C4-2B (cell line): ENCODE results near the gene KLK15.
"Not testable (repeated sequence)": the region's sequence is repeated elsewhere in the genome, so short reads cannot be mapped to it uniquely, and the experiment has no call there.

ENCODE experiments used
- H3K27ac ChIP-seq: fragments of 450-650 bp; 2 replicates; pipeline ENCODE4 v1.5.1; 2017
- CTCF ChIP-seq: fragments of 450-650 bp; conservative IDR thresholded peaks from 2 replicates; pipeline ENCODE4 v1.5.1; 2017; ENCODE audit warnings: mild to moderate bottlenecking
- ZFX ChIP-seq: fragments of 450-650 bp; IDR thresholded peaks from 2 replicates; pipeline ENCODE4 v1.6.1; 2017

The KLK15 gene

GRCh38 chr19:50793558-50794065 is 39.8 kb downstream of the KLK15 start:
- TF ChIP-seq CTCF: no peak
- TF ChIP-seq ZFX: no peak

GRCh38 chr19:50792272-50793250 is 40.8 kb downstream of the KLK15 start:
- H3K27ac ChIP-seq: peak overlapping the region; percentile 61
- TF ChIP-seq ZFX (no peak), CTCF (no peak)

More at GRCh38 chr19:50793558-50794065, 39.8 kb downstream of the KLK15 start:
- peak overlapping the region; percentile 61 for H3K27ac ChIP-seq

GRCh38 chr19:50791594-50792271 is 41.6 kb downstream of the KLK15 start:
- peak overlapping the region; percentile 61 for H3K27ac ChIP-seq
- no peak for TF ChIP-seq ZFX
- TF ChIP-seq CTCF: no peak

- no peak for TF ChIP-seq CTCF
- no peak for TF ChIP-seq ZFX
- no peak overlapping the region for H3K27ac ChIP-seq
Observed at GRCh38 chr19:50790922-50791467, 42.4 kb downstream of the KLK15 start.

GRCh38 chr19:50790396-50790795 is 43.0 kb downstream of the KLK15 start, which contains the start of gene ACP4:
TSS of gene ACP4 (plus strand) at chr19:50790415. CDS start at chr19:50790415, 0 bp downstream.
- no peak for TF ChIP-seq ZFX
- no peak within 1 kb of the TSS for H3K27ac ChIP-seq

- no peak overlapping the region for H3K27ac ChIP-seq
- TF ChIP-seq ZFX: no peak
- TF ChIP-seq CTCF: no peak
Observed at GRCh38 chr19:50785329-50785728, 48.0 kb downstream of the KLK15 start.

GRCh38 chr19:50784710-50785109 is 48.7 kb downstream of the KLK15 start:
- H3K27ac ChIP-seq: no peak overlapping the region
- TF ChIP-seq ZFX (no peak), CTCF (no peak)

GRCh38 chr19:50783848-50784152 is 49.6 kb downstream of the KLK15 start:
- not testable (repeated sequence) for H3K27ac ChIP-seq
